ENCODE measurements around the gene NPL. TPM values are rescaled to one million over a fixed set of nuclear protein-coding genes. Genes with fewer than 3 reads are reported as not detected.

NPL gene, protein sequence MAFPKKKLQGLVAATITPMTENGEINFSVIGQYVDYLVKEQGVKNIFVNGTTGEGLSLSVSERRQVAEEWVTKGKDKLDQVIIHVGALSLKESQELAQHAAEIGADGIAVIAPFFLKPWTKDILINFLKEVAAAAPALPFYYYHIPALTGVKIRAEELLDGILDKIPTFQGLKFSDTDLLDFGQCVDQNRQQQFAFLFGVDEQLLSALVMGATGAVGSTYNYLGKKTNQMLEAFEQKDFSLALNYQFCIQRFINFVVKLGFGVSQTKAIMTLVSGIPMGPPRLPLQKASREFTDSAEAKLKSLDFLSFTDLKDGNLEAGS
- total RNA-seq, result 10 to 100 TPM; 60.9 to 88.2 (median 71.0) TPM
- polyA plus RNA-seq, result 10 to 100 TPM; 21.9 to 34.4 (median 30.2) TPM
- long read RNA-seq, donor 1, partial matches to known transcripts, result 0 of 1 reads
- long read RNA-seq, donor 1, other reads (novel, unspliced or antisense), result 0 of 1 reads
- long read RNA-seq, donor 2, partial matches to known transcripts, result 0 of 1 reads
- long read RNA-seq, donor 2, other reads (novel, unspliced or antisense), result 0 of 1 reads

DNA sequence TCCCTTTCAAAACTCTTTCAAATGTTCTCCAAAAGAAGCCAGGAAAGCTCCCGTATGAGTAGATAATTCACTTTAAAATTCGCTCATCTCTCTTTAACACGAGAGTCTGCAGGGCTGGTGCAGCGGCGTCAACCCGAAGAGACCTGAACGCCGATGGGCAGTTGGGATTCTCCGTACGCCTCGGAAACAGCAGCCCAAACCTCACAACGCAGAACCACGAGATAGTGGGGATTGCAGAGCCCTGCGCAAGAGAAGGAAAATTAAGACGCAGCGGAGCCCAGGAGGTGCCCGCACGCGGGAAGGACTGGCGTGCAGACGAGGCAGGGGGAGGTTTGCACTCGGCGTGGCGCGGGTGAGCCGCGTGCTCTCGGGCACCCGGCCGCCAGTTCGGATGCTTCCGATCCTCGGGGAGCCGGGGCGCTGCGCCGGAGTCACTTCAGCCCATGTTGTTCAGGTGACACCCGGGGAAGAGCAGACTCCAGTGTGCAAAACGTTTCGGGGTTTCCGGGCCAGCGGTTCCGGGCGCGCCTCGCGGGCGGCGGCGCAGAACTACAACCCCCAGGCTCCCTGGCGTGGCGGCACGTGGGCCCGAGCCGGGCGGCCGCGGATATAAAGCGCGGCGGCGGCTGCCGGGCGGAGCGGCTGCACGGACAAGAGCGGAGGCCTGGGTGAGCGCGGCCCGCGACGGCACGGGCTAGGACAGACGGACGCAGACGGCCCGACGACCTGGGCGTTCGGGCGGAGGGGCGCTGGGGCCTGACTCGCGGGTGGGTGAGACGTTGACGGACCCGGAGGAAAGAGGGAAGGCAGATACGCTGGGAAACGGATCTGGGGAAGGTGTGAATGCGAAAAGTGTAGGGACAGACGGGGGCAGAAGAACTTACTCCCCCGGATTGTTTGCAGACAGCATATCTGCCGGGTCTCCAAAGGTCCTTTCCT is at the start of gene NPL:
TSS of gene NPL (plus strand) at position 636 of the 939 bp plus-strand sequence. CDS start 4,599 bp downstream, outside the sequence.
- peak within 1 kb of the TSS; percentile 39 to 90 (median 80) for H3K27ac ChIP-seq
- H3K4me3 ChIP-seq, result peak within 1 kb of the TSS; percentile 64 to 86 (median 73)
- no peaks in the 10 kb centered on the region for H3K27me3 ChIP-seq (replicated peaks in 1 of 7)
- intact Hi-C loops (cut with DNase I; ENCODE audit: low total_unique reads), result no loop called here
- H3K4me1 ChIP-seq, result peaks cover 3 to 65% (median 19%) of the 10 kb centered on the region in 6 donors
- peak; percentile 97 for DNase-seq
- peak in 2 of 3 donors; percentile 72 to 85 for TF ChIP-seq POLR2A (IDR thresholded peaks at IDR 0.05)
- TF ChIP-seq POLR2AphosphoS5 (IDR thresholded peaks at IDR 0.05), result peak; percentile 98 to 99 (median 98)
- peak in 3 of 11 experiments; percentile 6 to 23 (median 9) for TF ChIP-seq CTCF (IDR thresholded peaks at IDR 0.05 in 8 of 11, conservative IDR thresholded peaks at IDR 0.05 in 3 of 11)
- WGBS, 5 donors, result 1% methylated on average over 54 to 93 of the region's 93 CpGs
- no peaks in the 10 kb centered on the region for H3K9me3 ChIP-seq
- H3K36me3 ChIP-seq, result peaks cover 0 to 17% (median 0%) of the 10 kb centered on the region in 6 donors

GRCh38 chr1:182740120-182740519 is 49.5 kb upstream of the NPL start:
- no peak overlapping the region for H3K4me3 ChIP-seq
- H3K36me3 ChIP-seq, result no peaks in the 10 kb centered on the region
- H3K9me3 ChIP-seq, result peaks cover 0 to 6% (median 0%) of the 10 kb centered on the region in 8 donors
- TF ChIP-seq CTCF (IDR thresholded peaks at IDR 0.05 in 8 of 11, conservative IDR thresholded peaks at IDR 0.05 in 3 of 11) (no peak), POLR2A (IDR thresholded peaks at IDR 0.05) (no peak), POLR2AphosphoS5 (IDR thresholded peaks at IDR 0.05) (no peak)
- no peaks in the 10 kb centered on the region for H3K27me3 ChIP-seq (replicated peaks in 1 of 7)
- DNase-seq, result no peak
- no peak overlapping the region for H3K27ac ChIP-seq
- no peaks in the 10 kb centered on the region for H3K4me1 ChIP-seq
- intact Hi-C loops (cut with DNase I; ENCODE audit: low total_unique reads), result no loop called here
- WGBS, 5 donors, result 94 to 100% (median 98%) methylated on average over 1 of the region's 1 CpG

DNA sequence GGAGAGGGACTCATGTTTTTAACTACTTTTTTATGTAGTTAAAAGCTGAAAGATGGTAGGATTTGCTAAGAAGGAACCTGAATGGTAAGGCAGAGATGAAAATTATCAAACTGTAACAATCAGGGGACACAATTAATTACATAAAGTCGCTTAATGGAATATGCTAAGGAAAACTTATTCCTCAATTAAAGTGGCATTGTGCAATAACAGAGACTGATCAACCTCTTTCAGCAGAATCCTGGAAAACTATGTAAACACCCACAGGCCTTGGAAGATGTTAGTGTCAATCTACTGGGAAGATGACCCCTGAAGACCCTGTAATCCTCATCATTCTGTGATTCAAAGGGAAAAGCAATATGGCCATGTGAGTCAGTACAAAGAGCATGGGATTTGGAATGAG is 46.8 kb upstream of the NPL start:
- no peaks in the 10 kb centered on the region for H3K36me3 ChIP-seq
- no peaks in the 10 kb centered on the region for H3K4me1 ChIP-seq
- no peaks in the 10 kb centered on the region for H3K9me3 ChIP-seq
- intact Hi-C loops (cut with DNase I; ENCODE audit: low total_unique reads), result no loop called here
- DNase-seq, result no peak
- no peaks in the 10 kb centered on the region for H3K27me3 ChIP-seq (replicated peaks in 1 of 7)
- no peak overlapping the region for H3K27ac ChIP-seq
- WGBS, 5 donors, result 79 to 96% (median 86%) methylated on average over 1 of the region's 1 CpG
- TF ChIP-seq POLR2AphosphoS5 (IDR thresholded peaks at IDR 0.05), result no peak
- H3K4me3 ChIP-seq, result no peak overlapping the region

- Histone ChIP-seq H3K4me3 (no peak overlapping the region), H3K27ac (no peak overlapping the region), H3K36me3 (no peaks in the 10 kb centered on the region), H3K4me1 (no peaks in the 10 kb centered on the region), H3K9me3 (no peaks in the 10 kb centered on the region), H3K27me3 (replicated peaks in 1 of 7) (no peaks in the 10 kb centered on the region)
- intact Hi-C loops (cut with DNase I; ENCODE audit: low total_unique reads), result no loop called here
- 63 to 69% (median 65%) methylated on average over 14 of the region's 14 CpGs for WGBS, 5 donors
- DNase-seq, result no peak
- TF ChIP-seq POLR2A (IDR thresholded peaks at IDR 0.05), result no peak
- TF ChIP-seq POLR2AphosphoS5 (IDR thresholded peaks at IDR 0.05), result no peak
- TF ChIP-seq CTCF (IDR thresholded peaks at IDR 0.05 in 8 of 11, conservative IDR thresholded peaks at IDR 0.05 in 3 of 11), result no peak
Measured at GRCh38 chr1:182752077-182752988, 37.2 kb upstream of the NPL start.

Data from spleen (tissue), 13 donors.